Activated CD8-positive, alpha-beta memory T cell treated with anti-CD3 and anti-CD28 coated beads for 4 hours (primary cell): ENCODE results near the gene CBX2.

Source experiments
- DNase-seq, 2 donors: peaks; one replicate each; pipeline ENCODE4 v3.0.0-alpha.2; 2020; ENCODE audit warnings: low read depth in 2 of 2

CBX2 gene

DNA sequence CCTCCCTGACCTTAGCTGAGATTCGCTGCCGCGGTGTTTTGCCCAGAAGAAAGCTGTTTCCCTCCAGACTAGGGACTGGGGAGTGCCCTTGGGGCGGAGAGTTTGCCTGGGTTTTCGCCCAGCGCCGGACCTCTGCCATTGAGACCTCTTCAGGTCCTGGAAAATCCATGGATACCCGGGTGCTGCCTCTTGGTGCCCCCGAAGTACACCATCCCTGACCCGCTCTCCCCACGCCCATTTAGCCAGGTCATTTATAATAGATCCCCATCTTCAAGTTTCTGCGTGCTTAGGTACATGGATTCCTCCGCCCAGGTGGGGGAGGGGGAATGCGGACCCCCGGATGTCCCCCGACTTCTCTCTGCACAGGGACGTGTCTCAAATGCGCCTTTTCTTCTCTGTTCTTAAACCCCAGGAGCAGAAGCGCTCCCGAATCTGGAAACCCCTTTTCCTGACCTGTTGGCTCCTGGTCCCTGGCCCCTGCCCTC, 34.0 kb downstream of the CBX2 start:
- DNase-seq: no peak

- DNase-seq: no peak
Measured at GRCh38 chr17:79812353-79813258, 34.7 kb downstream of the CBX2 start.

DNA sequence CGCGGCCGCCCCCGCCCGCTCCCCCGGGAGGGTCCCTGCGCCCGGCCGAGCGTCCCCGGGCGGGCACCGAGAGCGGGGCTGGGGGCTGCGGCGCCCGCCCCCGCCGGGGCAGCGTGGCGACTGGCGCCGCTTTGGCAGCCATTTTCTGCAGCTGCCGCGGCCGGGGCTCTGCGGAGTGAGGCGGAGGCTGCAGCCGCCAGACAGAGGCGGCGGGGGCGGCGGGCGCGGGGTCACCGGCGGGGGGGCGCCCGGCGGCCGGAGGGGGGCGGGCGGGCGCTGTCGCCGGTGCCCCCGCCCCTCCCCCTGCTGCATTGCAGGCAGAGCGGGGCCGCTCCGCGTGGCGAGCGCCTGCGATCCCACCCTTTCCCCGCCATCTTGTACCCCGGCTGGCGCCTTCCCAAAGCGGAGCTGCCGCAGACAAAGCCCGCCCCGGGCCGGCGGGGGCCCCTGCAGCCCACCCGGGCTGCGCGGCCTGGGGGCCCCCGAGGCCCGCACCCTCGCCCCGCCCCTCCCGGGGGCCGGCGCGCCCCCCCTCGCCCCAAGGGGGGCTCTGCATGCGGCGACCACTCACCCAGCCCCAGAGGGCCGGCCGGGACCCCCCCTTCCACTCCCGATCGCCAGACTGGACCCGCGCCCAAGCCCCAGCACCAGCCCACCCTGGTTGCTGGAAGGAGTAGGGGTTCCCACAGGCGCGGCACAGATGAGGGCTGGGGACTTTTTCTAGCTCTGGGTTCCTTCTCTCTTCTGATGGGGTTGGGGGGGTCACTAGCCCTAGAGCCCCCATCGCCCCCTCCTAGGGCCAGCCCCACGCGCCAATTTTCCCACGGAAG, 35.6 kb downstream of the CBX2 start:
- no peak for DNase-seq

GRCh38 chr17:79814127-79814973, 36.4 kb downstream of the CBX2 start:
- DNase-seq: no peak

DNA sequence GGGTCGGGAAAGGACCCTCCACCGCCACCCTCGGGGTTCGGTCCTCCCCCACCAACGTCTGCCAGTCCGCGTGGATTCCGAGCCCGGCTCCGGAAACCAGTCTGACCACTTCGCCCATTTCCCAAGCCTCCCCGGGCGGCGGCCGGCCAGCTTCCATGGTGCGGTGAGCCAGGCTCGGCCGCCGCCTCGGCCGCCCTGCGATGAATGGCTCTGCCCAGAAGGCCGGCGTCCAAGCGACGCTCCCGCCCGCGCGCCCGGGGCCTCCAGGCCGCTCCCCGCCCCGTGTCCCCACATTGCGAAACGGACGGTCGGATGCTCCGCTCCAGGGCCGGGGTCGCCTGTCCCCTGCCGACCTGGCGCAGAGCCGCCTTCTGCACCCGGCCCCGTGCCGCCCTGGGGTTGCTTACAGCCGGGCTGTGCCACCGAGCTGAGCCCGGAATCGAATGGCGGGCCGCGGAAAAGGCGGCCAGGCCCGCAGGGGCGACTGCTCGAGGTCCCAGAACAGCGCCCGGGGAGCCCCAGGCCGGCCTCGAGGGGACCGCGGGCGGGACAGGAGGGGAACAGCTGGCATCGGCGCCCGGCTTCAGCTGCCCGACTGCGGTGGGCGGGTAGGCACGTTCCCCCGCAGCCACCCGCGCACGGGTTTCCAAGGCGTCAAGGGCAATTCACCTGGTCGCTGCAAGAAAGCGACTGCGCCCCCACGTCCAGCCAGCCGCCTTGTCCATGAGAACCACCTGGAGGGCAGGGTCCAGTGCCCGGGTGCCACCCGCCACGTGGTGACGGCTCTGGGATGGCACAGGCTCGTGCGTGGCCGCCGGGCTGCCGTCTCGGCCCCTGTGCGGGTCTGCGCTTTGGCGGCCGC, 37.3 kb downstream of the CBX2 start:
- DNase-seq: no peak

- DNase-seq: no peak
Measured at GRCh38 chr17:79815836-79816461, 38.0 kb downstream of the CBX2 start.

DNA sequence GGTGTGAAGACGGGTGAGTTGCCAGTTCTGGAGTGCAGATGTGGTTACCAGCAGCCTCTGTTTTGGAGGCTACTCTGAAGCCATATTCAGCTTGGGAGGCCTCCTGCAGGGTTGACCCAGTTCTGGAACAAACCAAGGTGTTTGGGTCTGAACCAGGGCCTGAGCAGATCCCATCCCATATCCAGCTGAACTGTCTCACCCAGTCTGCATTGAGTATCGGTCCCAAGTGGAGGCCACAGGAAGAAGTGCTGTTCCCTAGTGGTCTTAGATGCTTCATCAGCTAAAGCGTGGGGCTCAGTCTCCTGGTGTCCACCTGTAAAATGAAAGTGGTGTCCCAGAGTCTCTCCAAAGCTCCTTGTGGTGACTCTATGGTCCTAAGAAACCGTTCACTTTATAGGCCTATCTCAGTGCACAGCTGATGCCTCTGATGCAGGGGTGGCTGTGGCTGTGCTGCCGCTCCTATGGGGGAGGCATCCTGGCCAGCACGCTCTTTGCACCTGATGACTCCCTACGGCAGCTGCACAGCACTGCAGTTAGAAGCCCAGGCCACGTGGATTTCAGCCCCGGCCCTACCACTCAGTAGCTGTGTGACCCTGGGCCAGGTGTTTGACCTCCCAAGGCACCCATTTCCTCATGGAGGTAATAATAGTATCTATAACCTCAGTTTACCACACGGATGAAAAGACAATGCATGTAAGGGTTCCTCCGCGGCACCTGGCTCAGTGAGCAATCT, 40.2 kb downstream of the CBX2 start:
- no peak for DNase-seq

- DNase-seq: no peak
Measured at GRCh38 chr17:79819085-79819484, 41.1 kb downstream of the CBX2 start.

- no peak for DNase-seq
Measured at GRCh38 chr17:79819534-79820276, 41.8 kb downstream of the CBX2 start.

- DNase-seq: no peak
Measured at GRCh38 chr17:79820959-79821330, 43.0 kb downstream of the CBX2 start.

DNA sequence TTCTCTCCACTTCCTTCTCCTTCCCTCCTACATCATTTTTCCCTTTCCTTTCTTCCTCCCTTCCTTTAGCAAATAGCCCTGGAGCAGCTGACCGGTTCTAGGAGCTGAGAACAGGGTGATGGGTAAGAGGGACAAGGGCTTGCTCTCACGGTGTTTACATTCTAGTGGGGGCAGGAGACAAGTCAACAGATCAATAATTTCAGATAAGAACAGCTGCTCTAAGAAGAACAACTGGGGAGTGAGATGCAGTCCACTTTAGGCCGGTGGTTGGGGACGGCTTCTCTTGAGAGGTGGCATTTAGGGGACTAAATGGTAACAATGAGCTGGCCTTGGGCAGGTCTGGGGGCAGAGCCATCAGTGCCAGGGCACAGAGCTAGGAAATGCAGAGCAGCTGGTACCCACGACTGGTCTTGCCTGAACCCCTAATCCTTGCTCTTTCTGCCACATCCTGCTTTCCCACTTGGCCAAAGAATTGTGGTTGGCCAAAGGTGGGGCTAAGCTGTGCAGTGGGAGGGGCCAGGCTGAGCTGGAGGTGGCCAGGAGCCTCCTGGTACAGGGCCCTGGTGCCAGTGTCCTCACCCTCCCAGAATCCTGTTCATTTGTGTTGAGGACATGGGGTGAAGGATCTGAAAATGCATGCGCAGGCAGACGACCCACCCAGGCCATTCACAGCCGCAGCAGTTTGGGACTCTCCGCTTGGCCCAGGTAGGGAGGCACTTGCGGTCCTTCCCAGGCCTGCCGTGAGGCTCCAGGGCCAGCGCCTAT, 43.6 kb downstream of the CBX2 start:
- no peak for DNase-seq

- DNase-seq: no peak
Measured at GRCh38 chr17:79822583-79823124, 44.7 kb downstream of the CBX2 start.

DNA sequence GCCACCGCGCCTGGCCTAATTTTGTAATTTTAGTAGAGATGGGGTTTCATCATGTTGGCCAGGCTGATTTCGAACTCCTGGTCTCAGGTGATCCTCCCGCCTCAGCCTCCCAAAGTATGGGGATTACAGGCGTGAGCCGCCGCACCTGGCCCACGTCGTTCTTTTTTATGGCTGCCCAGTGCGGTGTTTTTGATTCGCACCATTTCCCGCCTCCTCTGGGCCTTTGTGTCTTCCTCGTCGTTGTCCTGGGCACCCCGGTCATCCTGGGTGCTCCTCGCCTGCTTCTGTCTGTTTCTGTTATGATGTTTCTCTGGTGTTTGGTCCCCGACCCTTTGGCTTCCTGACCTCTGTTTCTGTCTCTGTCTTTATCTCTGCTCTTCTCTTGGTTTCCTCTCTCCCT, 46.3 kb downstream of the CBX2 start:
- DNase-seq: no peak

- no peak for DNase-seq
Measured at GRCh38 chr17:79824893-79825579, 47.1 kb downstream of the CBX2 start.

GRCh38 chr17:79825580-79825921, 47.6 kb downstream of the CBX2 start:
- DNase-seq: no peak

GRCh38 chr17:79826204-79826680, 48.3 kb downstream of the CBX2 start:
- no peak for DNase-seq

GRCh38 chr17:79826841-79827578, 49.1 kb downstream of the CBX2 start:
- no peak for DNase-seq
